Spinal cord (tissue), 10 donors: Measurements from ENCODE around the gene PPIG. TPM values are rescaled to one million over a fixed set of nuclear protein-coding genes. Genes with fewer than 3 reads are reported as not detected.

ENCODE experiments used
- DNase-seq, 6 donors: peaks; one replicate each; pipeline versions ENCODE4 v3.0.0 to v3.0.0-alpha.2; 2013 to 2015; ENCODE audit warnings: low spot score in 6 of 6, low read depth in 4 of 6
- H3K27ac ChIP-seq: one replicate; pipeline ENCODE4 v1.5.1; 2013; ENCODE audit warnings: low read depth, low read length, control low read depth
- H3K27me3 ChIP-seq: one replicate; pipeline ENCODE4 v1.6.1; 2013; ENCODE audit warnings: low read length; ENCODE audit not compliant: control insufficient read depth, insufficient read depth
- H3K36me3 ChIP-seq: one replicate; pipeline ENCODE4 v1.6.1; 2013; ENCODE audit warnings: low read length; ENCODE audit not compliant: control insufficient read depth, insufficient read depth
- H3K4me1 ChIP-seq: one replicate; pipeline ENCODE4 v1.6.1; 2013; ENCODE audit warnings: low read length; ENCODE audit not compliant: control insufficient read depth, insufficient read depth
- H3K4me3 ChIP-seq: one replicate; pipeline ENCODE4 v1.5.1; 2013; ENCODE audit warnings: low read depth, low read length, control low read depth
- H3K9me3 ChIP-seq: one replicate; pipeline ENCODE4 v1.6.1; 2013; ENCODE audit warnings: low read length; ENCODE audit not compliant: control insufficient read depth, insufficient read depth
- WGBS: methylation state at CpG from one replicate; pipeline ENCODE4 v1.1.5; 2013; ENCODE audit warnings: missing lambda C conversion rate; ENCODE audit not compliant: insufficient coverage; 5-methylcytosine and 5-hydroxymethylcytosine counted together
- polyA plus RNA-seq, 2 donors: library from polyadenylated mRNA; unstranded; fragments of 120-200 nt; gene quantifications; one replicate each; pipeline ENCODE4 v1.2.1, GENCODE V29; 2013; ENCODE audit not compliant: insufficient read length in 2 of 2
- total RNA-seq, 2 donors: library from RNA; depleted of rRNA in 1 of 2; stranded (reverse); fragments of 120-200 nt in 1 of 2; fragments of >200 nt in 1 of 2; gene quantifications; one replicate each; pipeline versions ENCODE4 v1.2.3 to v1.2.4, GENCODE V29; 2013 to 2014
- donor health status: healthy.

The PPIG gene
- total and polyA plus RNA-seq, 4 donors = 51.3 to 69.9 (median 56.3) TPM

- Histone ChIP-seq H3K9me3 (no peaks in the 10 kb centered on the region), H3K36me3 (no peaks in the 10 kb centered on the region), H3K4me3 (no peak overlapping the region), H3K4me1 (no peaks in the 10 kb centered on the region), H3K27me3 (no peaks in the 10 kb centered on the region), H3K27ac (no peak overlapping the region)
- no CpG with 5 or more reads among the region's 1 CpG for WGBS
- DNase-seq = no peak
Measured at GRCh38 chr2:169649278-169649677, 65.1 kb downstream of the PPIG start.

GRCh38 chr2:169653636-169654035, 69.5 kb downstream of the PPIG start:
- no peak for DNase-seq
- no peak overlapping the region for H3K4me3 ChIP-seq
- no peaks in the 10 kb centered on the region for H3K9me3 ChIP-seq
- H3K27ac ChIP-seq = no peak overlapping the region
- no peaks in the 10 kb centered on the region for H3K4me1 ChIP-seq
- H3K36me3 ChIP-seq = no peaks in the 10 kb centered on the region
- WGBS = 100% methylated on average over 1 of the region's 3 CpGs
- no peaks in the 10 kb centered on the region for H3K27me3 ChIP-seq

GRCh38 chr2:169656164-169656563, 72.0 kb downstream of the PPIG start:
- H3K4me1 ChIP-seq = no peaks in the 10 kb centered on the region
- H3K4me3 ChIP-seq = no peak overlapping the region
- H3K36me3 ChIP-seq = no peaks in the 10 kb centered on the region
- H3K9me3 ChIP-seq = no peaks in the 10 kb centered on the region
- no peak for DNase-seq
- H3K27ac ChIP-seq = no peak overlapping the region
- H3K27me3 ChIP-seq = no peaks in the 10 kb centered on the region
- WGBS = 72% methylated on average over 2 of the region's 3 CpGs

GRCh38 chr2:169658877-169659276, 74.7 kb downstream of the PPIG start:
- H3K27me3 ChIP-seq = no peaks in the 10 kb centered on the region

GRCh38 chr2:169659320-169659719, 75.2 kb downstream of the PPIG start:
- H3K9me3 ChIP-seq = no peaks in the 10 kb centered on the region
- no peaks in the 10 kb centered on the region for H3K4me1 ChIP-seq
- no peak overlapping the region for H3K4me3 ChIP-seq
- H3K27ac ChIP-seq = no peak overlapping the region
- no peaks in the 10 kb centered on the region for H3K36me3 ChIP-seq
- no peak for DNase-seq
- no peaks in the 10 kb centered on the region for H3K27me3 ChIP-seq
- WGBS = 100% methylated on average over 1 of the region's 1 CpG

More at GRCh38 chr2:169658877-169659276, 74.7 kb downstream of the PPIG start:
- Histone ChIP-seq H3K4me1 (no peaks in the 10 kb centered on the region), H3K27ac (no peak overlapping the region), H3K4me3 (no peak overlapping the region), H3K36me3 (no peaks in the 10 kb centered on the region), H3K9me3 (no peaks in the 10 kb centered on the region)
- no CpG with 5 or more reads among the region's 1 CpG for WGBS
- no peak for DNase-seq

GRCh38 chr2:169661265-169661664, 77.1 kb downstream of the PPIG start:
- no peaks in the 10 kb centered on the region for H3K27me3 ChIP-seq
- no peak for DNase-seq
- no peak overlapping the region for H3K27ac ChIP-seq
- H3K4me3 ChIP-seq = no peak overlapping the region
- WGBS = 39% methylated on average over 3 of the region's 3 CpGs
- no peaks in the 10 kb centered on the region for H3K9me3 ChIP-seq
- no peaks in the 10 kb centered on the region for H3K4me1 ChIP-seq
- no peaks in the 10 kb centered on the region for H3K36me3 ChIP-seq

GRCh38 chr2:169662744-169663143, 78.6 kb downstream of the PPIG start:
- no peak for DNase-seq
- no peak overlapping the region for H3K4me3 ChIP-seq
- H3K9me3 ChIP-seq = no peaks in the 10 kb centered on the region
- no peaks in the 10 kb centered on the region for H3K4me1 ChIP-seq
- no peaks in the 10 kb centered on the region for H3K27me3 ChIP-seq
- WGBS = 92% methylated on average over 1 of the region's 1 CpG
- H3K27ac ChIP-seq = no peak overlapping the region
- no peaks in the 10 kb centered on the region for H3K36me3 ChIP-seq

GRCh38 chr2:169663247-169663646, 79.1 kb downstream of the PPIG start:
- Histone ChIP-seq H3K4me3 (no peak overlapping the region), H3K36me3 (no peaks in the 10 kb centered on the region), H3K9me3 (no peaks in the 10 kb centered on the region), H3K27ac (no peak overlapping the region), H3K4me1 (no peaks in the 10 kb centered on the region), H3K27me3 (no peaks in the 10 kb centered on the region)
- no peak for DNase-seq
- 100% methylated on average over 1 of the region's 3 CpGs for WGBS

GRCh38 chr2:169664600-169664977, 80.4 kb downstream of the PPIG start:
- Histone ChIP-seq H3K36me3 (no peaks in the 10 kb centered on the region), H3K27me3 (no peaks in the 10 kb centered on the region), H3K27ac (no peak overlapping the region), H3K4me3 (no peak overlapping the region), H3K9me3 (no peaks in the 10 kb centered on the region), H3K4me1 (no peaks in the 10 kb centered on the region)
- WGBS = no CpG with 5 or more reads among the region's 1 CpG
- DNase-seq = no peak

GRCh38 chr2:169664978-169665930, 81.1 kb downstream of the PPIG start:
- Histone ChIP-seq H3K9me3 (no peaks in the 10 kb centered on the region), H3K27me3 (no peaks in the 10 kb centered on the region), H3K27ac (no peak overlapping the region), H3K4me3 (no peak overlapping the region), H3K4me1 (no peaks in the 10 kb centered on the region), H3K36me3 (no peaks in the 10 kb centered on the region)
- DNase-seq = no peak
- 77% methylated on average over 1 of the region's 1 CpG for WGBS
